HepG2 (cell line): ENCODE data around the gene CSE1L. TPM values are rescaled to one million over a fixed set of nuclear protein-coding genes. Genes with fewer than 3 reads are reported as not detected.
A peak's percentile ranks its signal among the peaks of the same experiment; 100 is the strongest.

Experiments
- ATAC-seq: fragments of 200-7000 bp; cut with Tn5 transposase; 3 replicates; pipeline ENCODE4 v1.9.1; 2020; ENCODE audit warnings: mild to moderate bottlenecking, moderate library complexity
- BruUV-seq: library from RNA; stranded (reverse); fragments of 400-500 nt; replicated peaks from 2 replicates; lab custom pipeline; 2021; lab: Mats Ljungman, UMichigan
- CTCF ChIA-PET: fragments of 300-600 bp; formaldehyde crosslinking; extraction: SDS; loops from one replicate; lab custom pipeline; 2021; ENCODE audit warnings: low total read pairs, inconsistent platforms, low intra/inter-chr PET ratio; lab: Yijun Ruan, JAX
- POLR2A ChIA-PET: fragments of 350-600 bp; sonication (Branson Sonifier 250); formaldehyde crosslinking; loops from one replicate; lab custom pipeline; 2020; ENCODE audit warnings: antibody characterized with exemption, inconsistent platforms; lab: Yijun Ruan, JAX
- DNase-seq: peaks from one replicate; pipeline ENCODE4 v3.0.0-alpha.2; 2015; ENCODE audit warnings: low spot score
- FAIRE-seq: peaks from 3 replicates; lab custom pipeline; 2011; peaks lifted over from hg19 to GRCh38; lab: Jason Lieb, UNC
- H2AFZ ChIP-seq: one replicate; pipeline ENCODE4 v1.6.1; 2011; ENCODE audit warnings: low read length, inconsistent platforms
- H3K27ac ChIP-seq: fragments of 300-600 bp; 3 replicates; pipeline ENCODE4 v1.8.0; 2011; ENCODE audit warnings: mixed run types, mild to moderate bottlenecking, mixed read lengths, low read length, inconsistent platforms; ENCODE audit not compliant: insufficient read depth; ENCODE audit errors: extremely low read length
- H3K27me3 ChIP-seq, 2 experiments: fragments of 200-600 bp in 1 of 2; 2 replicates in 1 of 2; 3 replicates in 1 of 2; pipeline versions ENCODE4 v1.6.0 to v1.8.0; 2011; ENCODE audit warnings: low read length in 2 of 2, mild to moderate bottlenecking in 2 of 2, moderate library complexity in 2 of 2, inconsistent platforms in 1 of 2; ENCODE audit not compliant: insufficient read depth in 2 of 2, control insufficient read depth in 1 of 2
- H3K36me3 ChIP-seq, 2 experiments: fragments of 200-600 bp in 1 of 2; replicated peaks in 1 of 2; 2 replicates in 1 of 2; 3 replicates in 1 of 2; pipeline versions ENCODE4 v1.5.1 to v1.8.0; 2011; ENCODE audit warnings: low read length in 2 of 2, inconsistent platforms in 1 of 2; ENCODE audit not compliant: insufficient read depth in 2 of 2, control insufficient read depth in 1 of 2
- H3K4me1 ChIP-seq: 2 replicates; pipeline ENCODE4 v1.5.1; 2012; ENCODE audit warnings: low read length, inconsistent platforms; ENCODE audit not compliant: insufficient read depth
- H3K4me2 ChIP-seq: 2 replicates; pipeline ENCODE4 v1.6.0; 2011; ENCODE audit warnings: low read depth, low read length, inconsistent platforms
- H3K4me3 ChIP-seq, 3 experiments: fragments of 200-600 bp in 1 of 3; sonication (generic), shearing (Covaris generic) in 1 of 3; replicated peaks in 1 of 3; 2 replicates each; pipeline ENCODE4 v1.5.1; 2011 to 2016; ENCODE audit warnings: low read length in 3 of 3, inconsistent platforms in 2 of 3, low read depth in 2 of 3, mild to moderate bottlenecking in 2 of 3, control low read depth in 1 of 3, mixed read lengths in 1 of 3; ENCODE audit not compliant: insufficient read depth in 1 of 3
- H3K79me2 ChIP-seq: one replicate; pipeline ENCODE4 v1.6.1; 2011; ENCODE audit warnings: low read length, inconsistent platforms; ENCODE audit not compliant: insufficient read depth
- H3K9ac ChIP-seq: 2 replicates; pipeline ENCODE4 v1.6.0; 2011; ENCODE audit warnings: mild to moderate bottlenecking, low read depth, low read length, inconsistent platforms; ENCODE audit not compliant: insufficient read depth
- H3K9me3 ChIP-seq: 2 replicates; pipeline ENCODE4 v1.5.1; 2012; ENCODE audit warnings: mild to moderate bottlenecking, low read length
- H4K20me1 ChIP-seq: 2 replicates; pipeline ENCODE4 v1.6.0; 2011; ENCODE audit warnings: inconsistent platforms, mild to moderate bottlenecking, low read length, moderate library complexity; ENCODE audit not compliant: insufficient read depth
- RBFOX2 ChIP-seq: fragments of 200-400 bp; formaldehyde crosslinking; IDR thresholded peaks from 2 replicates; pipeline ENCODE4 v1.6.1; 2017; ENCODE audit warnings: low read depth, mild to moderate bottlenecking, low read length
- SCMH1 ChIP-seq: sonication (generic); formaldehyde crosslinking; IDR thresholded peaks from 2 replicates; pipeline ENCODE4 v1.9.0; 2021; ENCODE audit warnings: missing genetic modification reagents, mild to moderate bottlenecking, borderline replicate concordance
- ZFP41 ChIP-seq: sonication (generic); formaldehyde crosslinking; IDR thresholded peaks from 2 replicates; pipeline ENCODE4 v1.4.0; 2020; ENCODE audit warnings: mild to moderate bottlenecking, missing genetic modification reagents, borderline replicate concordance
- ZNF101 ChIP-seq: sonication (generic); formaldehyde crosslinking; IDR thresholded peaks from 2 replicates; pipeline ENCODE4 v1.4.0; 2020; ENCODE audit warnings: mild to moderate bottlenecking, low read depth, missing genetic modification reagents, borderline replicate concordance
- WGBS: methylation state at CpG from one replicate; pipeline ENCODE4 v1.1.6; 2017; ENCODE audit warnings: low lambda C conversion rate; 5-methylcytosine and 5-hydroxymethylcytosine counted together
- in situ Hi-C: cut with HindIII; loops from 2 replicates; pipeline ENCODE4 v1.10.0; 2017; ENCODE audit warnings: low pct_unique_long_range_greater_than_20kb; ENCODE audit not compliant: extremely low pct_ligation_motif_present
- intact Hi-C: fragments of 100-400 bp; cut with micrococcal nuclease; formaldehyde crosslinking; loops from one replicate; pipeline ENCODE4 v1.10.0; 2022; ENCODE audit not compliant: unreplicated experiment
- polyA plus RNA-seq, 8 experiments: library from polyadenylated mRNA; depleted of rRNA in 3 of 8; stranded (reverse) in 7 of 8; unstranded in 1 of 8; fragments of >200 nt; fragmentation: Illumina TruSeq in 4 of 8; extraction: Trizol in 4 of 8; gene quantifications; 2 replicates each; pipeline versions ENCODE4 v1.2.1 to v1.2.3, GENCODE V29; 2011 to 2016; ENCODE audit warnings: low read depth in 4 of 8, missing spikeins in 1 of 8, mixed read lengths in 1 of 8; ENCODE audit not compliant: insufficient read depth in 1 of 8
- total RNA-seq, 5 experiments: library from RNA; depleted of rRNA; stranded (reverse); fragments of >200 nt; fragmentation: Illumina TruSeq; extraction: Trizol; gene quantifications; 2 replicates each; pipeline ENCODE4 v1.2.3, GENCODE V29; 2016; ENCODE audit warnings: low read depth in 1 of 5

CSE1L gene
- total and polyA plus RNA-seq, 2 of the 13 experiments (the other 11 are each of a cell fraction or from before 2014, with no cell fraction given) = 56.9 to 258 TPM

DNA sequence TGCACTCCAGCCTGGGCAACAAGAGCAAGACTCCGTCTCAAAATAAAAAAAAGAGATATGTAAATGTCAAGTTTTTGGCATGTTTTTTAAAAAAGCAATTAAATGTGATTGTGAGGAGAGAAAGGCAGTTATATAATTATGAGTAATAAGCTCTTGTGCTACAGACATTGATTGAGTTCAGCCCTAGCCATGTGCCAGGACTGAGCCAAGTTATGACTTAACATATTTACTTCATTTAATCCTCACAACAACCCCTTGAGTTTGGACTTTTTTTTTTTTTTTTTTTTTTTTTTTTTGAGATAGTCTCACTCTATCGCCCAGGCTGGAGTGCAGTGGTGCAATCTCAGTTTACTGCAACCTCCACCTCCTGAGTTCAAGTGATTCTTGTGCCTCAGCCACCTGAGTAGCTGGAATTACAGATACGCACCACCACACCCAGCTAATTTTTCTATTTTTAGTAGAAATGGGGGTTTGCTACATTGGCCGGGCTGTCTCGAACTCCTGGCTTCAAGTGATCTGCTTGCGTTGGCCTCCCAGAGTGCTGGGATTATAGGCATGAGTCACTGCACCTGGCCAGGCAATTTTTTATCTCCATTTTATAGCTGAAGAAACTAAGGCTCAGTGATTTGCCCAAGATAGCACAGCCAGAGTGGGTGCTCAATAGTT is 15.0 kb upstream of the CSE1L start:
- BruUV-seq = no TSS peak
- no peaks in the 10 kb centered on the region for H3K79me2 ChIP-seq
- no peaks in the 10 kb centered on the region for H3K9me3 ChIP-seq
- ChIA-PET POLR2A (interaction anchor here (0.7 to 1.8 kb wide), 2 partner anchors 15 to 26 kb away, joined by 4 to 5 read pairs; partner anchors contain the start of gene CSE1L), CTCF (interaction anchor here (0.8 kb wide), 1 partner anchor 44 kb away, joined by 3 read pairs; no protein-coding TSS in a partner anchor)
- H3K36me3 ChIP-seq = peaks cover 45 to 78% of the 10 kb centered on the region in 2 experiments
- H3K4me3 ChIP-seq = no peak overlapping the region
- H3K9ac ChIP-seq = no peak overlapping the region
- 96% methylated on average over 6 of the region's 6 CpGs for WGBS
- no peak overlapping the region for H3K27ac ChIP-seq
- ATAC-seq (no peak), FAIRE-seq (no peak), DNase-seq (no peak)
- no peaks in the 10 kb centered on the region for H4K20me1 ChIP-seq
- H3K27me3 ChIP-seq = no peaks in the 10 kb centered on the region
- H3K4me2 ChIP-seq = no peak overlapping the region
- H3K4me1 ChIP-seq = no peaks in the 10 kb centered on the region
- no peak for TF ChIP-seq RBFOX2
- TF ChIP-seq ZFP41 (CRISPR knock-in tag) = 0 out of 2 replicates have a peak, but pooled peaks have one; percentile 31
- intact Hi-C loops = no loop called here
- in situ Hi-C loops = no loop called here
- H2AFZ ChIP-seq = no peak overlapping the region

- ChIA-PET CTCF (no interaction called here), POLR2A (interaction anchor here (0.6 to 1.8 kb wide), 3 partner anchors 14 to 168 kb away, joined by 3 to 5 read pairs (median 3); partner anchors contain the start of gene CSE1L)
- H3K9ac ChIP-seq = no peak overlapping the region
- H3K79me2 ChIP-seq = no peaks in the 10 kb centered on the region
- DNase-seq = no peak
- H2AFZ ChIP-seq = no peak overlapping the region
- TF ChIP-seq ZNF101 (CRISPR knock-in tag) (no peak), SCMH1 (CRISPR knock-in tag) (0 out of 2 replicates have a peak, but pooled peaks have one; percentile 58)
- no peak for ATAC-seq
- no TSS peak for BruUV-seq
- no peaks in the 10 kb centered on the region for H4K20me1 ChIP-seq
- no peak overlapping the region for H3K4me2 ChIP-seq
- no peaks in the 10 kb centered on the region for H3K4me1 ChIP-seq
- WGBS = 98% methylated on average over 8 of the region's 8 CpGs
- intact Hi-C loops = no loop called here
- in situ Hi-C loops = no loop called here
- H3K27me3 ChIP-seq = no peaks in the 10 kb centered on the region
- H3K9me3 ChIP-seq = no peaks in the 10 kb centered on the region
- H3K27ac ChIP-seq = no peak overlapping the region
- no peak overlapping the region for H3K4me3 ChIP-seq
- no peak for FAIRE-seq
- H3K36me3 ChIP-seq = peaks cover 36 to 74% of the 10 kb centered on the region in 2 experiments
Measured at GRCh38 chr20:49032455-49032854, 13.7 kb upstream of the CSE1L start.
